Measurements from ENCODE around the gene TMX2. TPM values are rescaled to one million over a fixed set of nuclear protein-coding genes. Genes with fewer than 3 reads are reported as not detected.
A peak's percentile ranks its signal among the peaks of the same experiment; 100 is the strongest.

TMX2 gene
- total RNA-seq, 1 experiment from 2014 or later = 91.3 TPM

DNA sequence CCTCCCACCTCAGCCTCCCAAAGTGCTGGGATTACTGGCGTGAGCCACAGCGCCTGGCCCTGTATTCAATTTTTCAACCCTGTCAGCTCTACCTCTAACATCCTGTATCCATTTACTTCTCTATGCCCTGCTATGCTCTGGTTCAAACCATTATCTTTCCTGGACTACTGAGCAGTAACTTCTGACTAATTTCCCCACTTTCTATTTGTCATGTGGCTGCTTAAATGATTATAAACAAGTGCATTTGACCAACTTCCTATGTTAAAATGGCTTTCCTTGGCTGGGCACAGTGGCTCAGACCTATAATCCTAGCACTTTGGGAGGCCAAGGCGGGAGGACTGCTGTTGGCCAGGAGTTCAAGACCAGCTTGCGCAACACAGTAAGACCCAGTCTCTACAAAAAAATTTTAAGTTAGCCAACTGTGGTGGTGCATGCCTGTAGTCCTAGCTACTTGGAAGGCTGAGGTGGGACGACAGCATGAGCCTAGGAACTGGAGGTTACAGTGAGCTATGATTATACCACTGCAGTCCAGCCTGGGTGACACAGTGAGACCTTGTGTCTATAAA lies 2.5 kb upstream of the TMX2 start:
- no peak overlapping the region for H3K14ac ChIP-seq (ENCODE audit: insufficient read depth, low read length)
- no peak overlapping the region for H3T11ph ChIP-seq (ENCODE audit: low read length)
- no CpG with 5 or more reads among the region's 5 CpGs for WGBS (ENCODE audit: extremely low coverage, insufficient read length, low lambda C conversion rate)
- H4K91ac ChIP-seq (ENCODE audit: insufficient read length, low read depth, low read length) = no peak overlapping the region
- no peak overlapping the region for H3K9ac ChIP-seq (ENCODE audit: extremely low read depth, insufficient read length, low read length)
- H2BK5ac ChIP-seq (ENCODE audit: insufficient read length, low read length) = no peak overlapping the region
- peaks cover 21% of the 10 kb centered on the region; the same call in 1 of the 2 replicates for H3K79me2 ChIP-seq (ENCODE audit: insufficient read depth, low read length)
- H3K79me1 ChIP-seq (ENCODE audit: insufficient read depth, low read depth, low read length, poor library complexity, severe bottlenecking) = no peaks in the 10 kb centered on the region
- H2BK15ac ChIP-seq (ENCODE audit: low read depth, low read length) = no peak overlapping the region
- H2AK5ac ChIP-seq (ENCODE audit: insufficient read length, low read length) = no peak overlapping the region
- Mint-ChIP-seq H3K9me3 (no peaks in the 10 kb centered on the region; a peak in 1 of 5 replicates), H3K4me3 (peak overlapping the region in 1 of 2 experiments; percentile 32; a peak in 2 of 5 replicates), H3K4me1 (peaks cover 13 to 25% of the 10 kb centered on the region in 2 experiments), H3K27ac (peak overlapping the region in 1 of 3 experiments; percentile 12; a peak in 1 of 7 replicates), H3K36me3 (ENCODE audit: insufficient read depth in 1 of 3, low read depth in 3 of 3) (peaks cover 7 to 12% (median 11%) of the 10 kb centered on the region in 3 experiments), H3K27me3 (ENCODE audit: low read depth) (no peaks in the 10 kb centered on the region)
- H4K20me1 ChIP-seq (ENCODE audit: control insufficient read depth, insufficient read depth, insufficient read length) = no peaks in the 10 kb centered on the region
- TF ChIP-seq CTCF (conservative IDR thresholded peaks at IDR 0.05) = no peak
- no peak overlapping the region for H2BK120ac ChIP-seq (ENCODE audit: low read depth, low read length, poor library complexity, severe bottlenecking)
- no peak overlapping the region for H3K23ac ChIP-seq (ENCODE audit: insufficient read length, low read depth, low read length)
- no peaks in the 10 kb centered on the region for H3K9me3 ChIP-seq (ENCODE audit: control insufficient read depth, low read depth, low read length)
- no peak overlapping the region for H4K5ac ChIP-seq (ENCODE audit: insufficient read length, low read depth, low read length)
- H3K23me2 ChIP-seq (ENCODE audit: insufficient read length, low read depth, low read length, poor library complexity, severe bottlenecking) = no peaks in the 10 kb centered on the region
- H4K8ac ChIP-seq (replicated peaks; ENCODE audit: insufficient read length, low read depth, low read length) = no peak overlapping the region
- no peak overlapping the region for H3K56ac ChIP-seq (ENCODE audit: insufficient read length, low read depth, low read length)
- no peak overlapping the region for H3K18ac ChIP-seq (ENCODE audit: insufficient read length, low read depth, low read length)
- H3K27ac ChIP-seq (ENCODE audit: insufficient read length, low read depth, low read length) = no peak overlapping the region
- DNase-seq = no peak
- no peaks in the 10 kb centered on the region for H3K4me1 ChIP-seq (ENCODE audit: insufficient read depth, low read length)
- H3K4ac ChIP-seq (ENCODE audit: low read depth, low read length) = no peak overlapping the region
- no peak overlapping the region for H2BK20ac ChIP-seq (ENCODE audit: low read depth, low read length, poor library complexity, severe bottlenecking)
- H2AFZ ChIP-seq (ENCODE audit: low read length) = no peak overlapping the region
- no peak overlapping the region for H3K4me2 ChIP-seq (ENCODE audit: insufficient read depth, insufficient read length, low read length)
- no peak overlapping the region for H2BK12ac ChIP-seq (ENCODE audit: insufficient read length, low read depth, low read length)
- H3K27me3 ChIP-seq (ENCODE audit: insufficient read depth, low read length) = no peaks in the 10 kb centered on the region

Data from H9 (cell line).